HK-2 (cell line): ENCODE results near the gene HPDL.
"Not testable (repeated sequence)": the region's sequence is repeated elsewhere in the genome, so short reads cannot be mapped to it uniquely, and the experiment has no call there.

Experiments used
- DNase-seq: peaks from one replicate; pipeline ENCODE4 v3.0.0-alpha.2; 2018; ENCODE audit not compliant: unreplicated experiment

The HPDL gene

GRCh38 chr1:45351508-45351907 lies 24.8 kb downstream of the HPDL start:
- DNase-seq = no peak

GRCh38 chr1:45353685-45354084 lies 27.0 kb downstream of the HPDL start:
- DNase-seq = no peak

GRCh38 chr1:45354838-45355237 lies 28.1 kb downstream of the HPDL start:
- DNase-seq = no peak

- no peak for DNase-seq
Measured at GRCh38 chr1:45355683-45356082, 29.0 kb downstream of the HPDL start.

GRCh38 chr1:45356186-45356585 lies 29.5 kb downstream of the HPDL start:
- DNase-seq = no peak

GRCh38 chr1:45359882-45360513 lies 33.3 kb downstream of the HPDL start:
- DNase-seq = no peak

- not testable (repeated sequence) for DNase-seq
Measured at GRCh38 chr1:45360981-45361380, 34.3 kb downstream of the HPDL start.

GRCh38 chr1:45364294-45364693 lies 37.6 kb downstream of the HPDL start:
- no peak for DNase-seq

GRCh38 chr1:45365051-45365450 lies 38.4 kb downstream of the HPDL start:
- DNase-seq = no peak

GRCh38 chr1:45370575-45370974 lies 43.9 kb downstream of the HPDL start:
- no peak for DNase-seq

- DNase-seq = no peak
Measured at GRCh38 chr1:45373573-45373972, 46.9 kb downstream of the HPDL start.

GRCh38 chr1:45375104-45376090 lies 48.7 kb downstream of the HPDL start:
- DNase-seq = no peak

GRCh38 chr1:45378184-45378583 lies 51.5 kb downstream of the HPDL start:
- DNase-seq = no peak
